ENCODE data around the gene TGM3. TPM values are rescaled to one million over a fixed set of nuclear protein-coding genes. Genes with fewer than 3 reads are reported as not detected.

TGM3 gene
- total RNA-seq, 1 donor from 2014 or later: not detected

GRCh38 chr20:2305479-2305878 is 9.7 kb downstream of the TGM3 start:
- no peak for DNase-seq (ENCODE audit: low read depth in 2 of 2)

- DNase-seq (ENCODE audit: low read depth in 2 of 2): no peak
Observed at GRCh38 chr20:2305946-2306345, 10.1 kb downstream of the TGM3 start.

GRCh38 chr20:2307136-2307535 is 11.3 kb downstream of the TGM3 start:
- DNase-seq (ENCODE audit: low read depth in 2 of 2): no peak

- no peak for DNase-seq (ENCODE audit: low read depth in 2 of 2)
Observed at GRCh38 chr20:2311329-2311728, 15.5 kb downstream of the TGM3 start.

- peak in 1 of 2 donors; percentile 30 for DNase-seq (ENCODE audit: low read depth in 2 of 2)
Observed at GRCh38 chr20:2312876-2313275, 17.1 kb downstream of the TGM3 start.

- DNase-seq (ENCODE audit: low read depth in 2 of 2): no peak
Observed at GRCh38 chr20:2313316-2313715, 17.5 kb downstream of the TGM3 start.

GRCh38 chr20:2314759-2315439 is 19.1 kb downstream of the TGM3 start:
- peak in 1 of 2 donors; percentile 39 for DNase-seq (ENCODE audit: low read depth in 2 of 2)

GRCh38 chr20:2315440-2315778 is 19.6 kb downstream of the TGM3 start:
- no peak for DNase-seq (ENCODE audit: low read depth in 2 of 2)

GRCh38 chr20:2316847-2317495 is 21.2 kb downstream of the TGM3 start:
- DNase-seq (ENCODE audit: low read depth in 2 of 2): no peak

- DNase-seq (ENCODE audit: low read depth in 2 of 2): no peak
Observed at GRCh38 chr20:2320813-2321658, 25.2 kb downstream of the TGM3 start.

- DNase-seq (ENCODE audit: low read depth in 2 of 2): no peak
Observed at GRCh38 chr20:2323051-2323450, 27.2 kb downstream of the TGM3 start.

GRCh38 chr20:2326046-2326445 is 30.2 kb downstream of the TGM3 start:
- DNase-seq (ENCODE audit: low read depth in 2 of 2): no peak

- DNase-seq (ENCODE audit: low read depth in 2 of 2): no peak
Observed at GRCh38 chr20:2327620-2328555, 32.1 kb downstream of the TGM3 start.

- DNase-seq (ENCODE audit: low read depth in 2 of 2): no peak
Observed at GRCh38 chr20:2329286-2329685, 33.5 kb downstream of the TGM3 start.

GRCh38 chr20:2330090-2330695 is 34.4 kb downstream of the TGM3 start:
- no peak for DNase-seq (ENCODE audit: low read depth in 2 of 2)

GRCh38 chr20:2331106-2331505 is 35.3 kb downstream of the TGM3 start:
- no peak for DNase-seq (ENCODE audit: low read depth in 2 of 2)

GRCh38 chr20:2331901-2332565 is 36.2 kb downstream of the TGM3 start:
- no peak for DNase-seq (ENCODE audit: low read depth in 2 of 2)

GRCh38 chr20:2332711-2333110 is 36.9 kb downstream of the TGM3 start:
- no peak for DNase-seq (ENCODE audit: low read depth in 2 of 2)

- DNase-seq (ENCODE audit: low read depth in 2 of 2): no peak
Observed at GRCh38 chr20:2333821-2334220, 38.0 kb downstream of the TGM3 start.

- no peak for DNase-seq (ENCODE audit: low read depth in 2 of 2)
Observed at GRCh38 chr20:2335096-2335870, 39.5 kb downstream of the TGM3 start.

Measured in lung microvascular endothelial cell (primary cell).